Measurements from ENCODE around the gene KCND1.

The KCND1 gene

GRCh38 chrX:48918301-48918642 lies 53.4 kb downstream of the KCND1 start:
- no peak for DNase-seq (ENCODE audit: low read depth, low spot score)
- Histone ChIP-seq H3K9me3 (ENCODE audit: low read depth, low read length) (no peaks in the 10 kb centered on the region), H3K27ac (no peak overlapping the region), H3K36me3 (ENCODE audit: insufficient read depth, low read length) (peaks cover 8% of the 10 kb centered on the region; the same call in 1 of the 2 replicates), H3K4me3 (peak overlapping the region; percentile 80), H3K9ac (ENCODE audit: insufficient read length) (peak overlapping the region; percentile 70)
- TF ChIP-seq POLR2AphosphoS5 (IDR thresholded peaks at IDR 0.05; ENCODE audit: borderline replicate concordance, low read depth, low read length) = no peak
- no peak for TF ChIP-seq FOXP2 (optimal IDR thresholded peaks at IDR 0.05; ENCODE audit: control extremely low read depth, extremely low read length, insufficient read depth)
- TF ChIP-seq EZH2 (IDR thresholded peaks at IDR 0.05) = no peak

DNA sequence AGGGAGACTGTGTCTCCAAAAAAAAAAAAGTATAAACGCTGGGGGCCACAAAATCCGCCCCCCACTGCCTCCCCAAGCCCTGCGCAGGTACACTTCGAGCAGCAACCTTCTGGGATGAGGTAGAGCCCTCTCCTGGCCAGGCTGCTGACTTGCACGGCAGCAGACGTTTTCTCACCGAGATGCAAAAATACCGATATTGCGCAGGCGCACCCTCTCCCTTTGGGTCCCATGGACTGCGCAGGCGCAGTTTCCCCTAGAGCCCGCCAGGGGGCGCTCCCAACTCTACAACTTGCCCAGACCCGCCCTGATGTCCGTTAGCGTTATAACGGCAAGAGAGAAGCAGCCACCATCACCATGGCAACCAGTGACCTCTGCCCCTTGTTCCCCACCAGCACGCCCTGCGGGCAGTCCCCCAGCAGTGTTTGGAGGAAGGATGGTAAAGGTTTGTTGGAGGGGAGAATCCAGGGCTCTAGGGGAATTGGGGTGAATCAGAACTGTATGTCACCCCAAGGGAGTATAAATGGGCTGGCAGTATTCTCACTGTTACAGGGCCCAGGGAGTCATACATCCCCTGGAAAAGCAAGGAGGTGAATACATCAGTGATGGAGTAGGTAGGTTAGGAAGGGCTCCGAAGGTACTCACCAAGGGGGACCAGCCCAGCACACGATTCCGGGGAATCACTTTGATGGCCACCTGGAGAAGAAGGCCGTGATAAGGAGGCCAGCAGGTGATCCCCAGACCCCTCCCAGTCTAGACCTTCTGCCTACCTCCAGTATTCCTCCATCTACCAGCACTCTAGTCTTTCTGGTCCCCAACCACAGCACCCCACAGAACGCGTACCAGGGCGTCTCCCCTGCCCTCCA lies 54.3 kb downstream of the KCND1 start:
- Histone ChIP-seq H3K9ac (ENCODE audit: insufficient read length) (no peak overlapping the region), H3K27ac (no peak overlapping the region), H3K4me3 (peak overlapping the region; percentile 80), H3K9me3 (ENCODE audit: low read depth, low read length) (no peaks in the 10 kb centered on the region), H3K36me3 (ENCODE audit: insufficient read depth, low read length) (peaks cover 8% of the 10 kb centered on the region; the same call in 1 of the 2 replicates)
- TF ChIP-seq FOXP2 (optimal IDR thresholded peaks at IDR 0.05; ENCODE audit: control extremely low read depth, extremely low read length, insufficient read depth) = no peak
- no peak for TF ChIP-seq EZH2 (IDR thresholded peaks at IDR 0.05)
- TF ChIP-seq POLR2AphosphoS5 (IDR thresholded peaks at IDR 0.05; ENCODE audit: borderline replicate concordance, low read depth, low read length) = no peak
- DNase-seq (ENCODE audit: low read depth, low spot score) = no peak

DNA sequence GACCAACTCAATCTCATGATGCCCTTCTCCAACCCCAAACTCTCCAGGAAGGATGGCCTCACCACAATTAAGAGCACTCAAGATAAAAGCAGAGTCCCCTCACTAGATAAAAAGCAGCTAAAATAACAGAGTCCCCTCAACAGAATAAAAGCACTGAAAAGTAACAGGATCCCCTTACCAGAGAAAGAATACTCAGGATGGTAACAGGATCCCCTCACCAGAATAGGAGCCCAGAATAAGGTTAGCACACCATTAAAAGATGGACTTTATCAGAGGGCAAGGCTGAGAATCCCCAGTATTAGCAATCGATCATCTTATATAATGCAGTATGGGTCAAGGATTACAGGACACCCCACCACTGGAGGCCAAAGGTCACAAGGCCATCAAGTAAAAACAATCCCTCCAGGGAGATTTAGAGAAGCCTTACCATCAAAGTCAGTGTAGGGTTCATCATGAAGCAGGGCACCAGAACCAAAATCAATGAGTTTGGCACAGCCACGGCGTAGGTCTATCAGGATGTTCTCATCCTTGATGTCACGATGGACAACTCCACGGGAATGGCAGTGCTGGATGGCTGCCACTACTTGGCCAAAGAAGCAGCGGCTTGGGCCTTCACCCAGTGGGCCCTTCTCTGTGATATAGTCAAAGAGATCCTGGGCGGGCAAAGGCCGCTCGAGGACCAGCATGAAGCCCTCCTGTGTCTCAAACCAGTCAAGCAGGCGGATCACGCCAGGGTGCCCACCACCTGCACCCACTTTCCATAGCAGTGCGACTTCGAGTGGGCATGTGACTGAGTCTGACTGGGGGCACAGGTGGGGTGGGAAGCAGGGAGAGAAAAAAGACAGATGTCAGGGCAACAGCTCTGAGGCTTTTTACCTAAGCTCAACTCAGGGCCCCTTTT lies 56.8 kb downstream of the KCND1 start:
- H3K9me3 ChIP-seq (ENCODE audit: low read depth, low read length) = no peaks in the 10 kb centered on the region
- no peak overlapping the region for H3K27ac ChIP-seq
- H3K9ac ChIP-seq (ENCODE audit: insufficient read length) = no peak overlapping the region
- DNase-seq (ENCODE audit: low read depth, low spot score) = no peak
- no peak for TF ChIP-seq POLR2AphosphoS5 (IDR thresholded peaks at IDR 0.05; ENCODE audit: borderline replicate concordance, low read depth, low read length)
- TF ChIP-seq EZH2 (IDR thresholded peaks at IDR 0.05) = no peak
- TF ChIP-seq FOXP2 (optimal IDR thresholded peaks at IDR 0.05; ENCODE audit: control extremely low read depth, extremely low read length, insufficient read depth) = no peak
- H3K36me3 ChIP-seq (ENCODE audit: insufficient read depth, low read length) = peaks cover 8% of the 10 kb centered on the region; the same call in 1 of the 2 replicates
- H3K4me3 ChIP-seq = no peak overlapping the region

GRCh38 chrX:48913605-48914366 lies 57.9 kb downstream of the KCND1 start:
- Histone ChIP-seq H3K36me3 (ENCODE audit: insufficient read depth, low read length) (peaks cover 8% of the 10 kb centered on the region; the same call in 1 of the 2 replicates), H3K9me3 (ENCODE audit: low read depth, low read length) (no peaks in the 10 kb centered on the region), H3K27ac (no peak overlapping the region), H3K4me3 (no peak overlapping the region), H3K9ac (ENCODE audit: insufficient read length) (no peak overlapping the region)
- DNase-seq (ENCODE audit: low read depth, low spot score) = no peak
- TF ChIP-seq EZH2 (IDR thresholded peaks at IDR 0.05) = no peak
- no peak for TF ChIP-seq POLR2AphosphoS5 (IDR thresholded peaks at IDR 0.05; ENCODE audit: borderline replicate concordance, low read depth, low read length)
- TF ChIP-seq FOXP2 (optimal IDR thresholded peaks at IDR 0.05; ENCODE audit: control extremely low read depth, extremely low read length, insufficient read depth) = no peak

DNA sequence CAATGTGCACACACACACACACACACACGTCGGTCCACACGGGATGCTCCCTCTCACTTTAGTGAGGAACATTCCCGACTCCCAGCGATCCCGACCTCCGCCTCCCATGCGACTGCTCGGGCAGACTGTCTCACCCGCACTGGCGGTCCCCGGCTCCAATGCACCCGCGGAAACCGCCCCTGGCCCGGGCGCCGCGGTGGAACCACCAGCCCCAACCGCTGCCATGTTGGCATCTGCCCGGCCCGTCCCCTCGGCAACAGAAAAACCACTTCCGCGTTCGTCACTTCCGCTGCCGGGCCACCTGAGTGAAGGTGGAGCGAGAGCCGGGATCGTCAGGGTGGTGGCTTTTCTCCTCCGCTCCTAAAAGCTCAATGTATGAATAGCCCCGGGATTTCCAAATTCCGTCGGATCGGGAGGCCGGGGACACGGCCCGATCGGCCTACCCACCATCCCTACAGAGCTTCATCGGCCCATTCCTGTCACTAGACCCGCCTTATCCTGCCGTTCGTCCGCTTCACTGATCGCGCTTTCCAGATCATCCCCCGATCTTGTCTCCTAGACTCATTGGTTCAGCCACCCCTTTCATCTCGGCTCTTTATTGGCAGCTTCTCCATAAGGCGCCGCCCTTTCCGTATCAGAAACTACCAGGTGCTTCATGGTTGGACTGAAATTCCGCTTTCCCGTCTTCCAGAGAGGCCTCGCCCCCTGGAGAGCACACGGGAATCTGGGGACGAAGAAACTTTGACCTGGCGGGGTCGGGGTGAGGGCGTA lies 60.0 kb downstream of the KCND1 start, which contains the start of gene SLC35A2:
Gene SLC35A2, minus strand, starts transcription at position 235 of the 771 bp plus-strand sequence. Its CDS starts 10 bp downstream, at position 225.
- Histone ChIP-seq H3K9ac (ENCODE audit: insufficient read length) (peak within 1 kb of the TSS; percentile 79), H3K4me3 (peak within 1 kb of the TSS; percentile 78), H3K9me3 (ENCODE audit: low read depth, low read length) (no peaks in the 10 kb centered on the region), H3K36me3 (ENCODE audit: insufficient read depth, low read length) (peaks cover 8% of the 10 kb centered on the region; the same call in 1 of the 2 replicates), H3K27ac (no peak within 1 kb of the TSS)
- no peak for DNase-seq (ENCODE audit: low read depth, low spot score)
- TF ChIP-seq EZH2 (IDR thresholded peaks at IDR 0.05) (no peak), POLR2AphosphoS5 (IDR thresholded peaks at IDR 0.05; ENCODE audit: borderline replicate concordance, low read depth, low read length) (peak; percentile 68)
